GM11168 (cell line): Measurements from ENCODE around the gene ATP6V1G2.
"Not testable (repeated sequence)": the region's sequence is repeated elsewhere in the genome, so short reads cannot be mapped to it uniquely, and the experiment has no call there.

Source experiments
- in situ Hi-C: fragments of 300-500 bp; cut with MboI; formaldehyde crosslinking; loops from one replicate; pipeline ENCODE4 v1.12.0; 2022; ENCODE audit warnings: low sequenced_read_pairs; ENCODE audit not compliant: unreplicated experiment

ATP6V1G2 gene

GRCh38 chr6:31556307-31556706 lies 9.9 kb upstream of the ATP6V1G2 start:
- in situ Hi-C loops, result no loop called here

- in situ Hi-C loops, result not testable (repeated sequence)
Observed at GRCh38 chr6:31551371-31551770, 5.0 kb upstream of the ATP6V1G2 start.

- in situ Hi-C loops, result loop anchor here (5.0 kb wide), 1 partner anchor 44 kb away; the partner anchor contains the start of gene NCR3
Observed at GRCh38 chr6:31548544-31548873, 2.1 kb upstream of the ATP6V1G2 start.

- in situ Hi-C loops, result loop anchor here (5.0 kb wide), 1 partner anchor 44 kb away; the partner anchor contains the start of gene NCR3
Observed at GRCh38 chr6:31547727-31548543, 1.5 kb upstream of the ATP6V1G2 start.

GRCh38 chr6:31546958-31547726 lies 734 bp upstream of the ATP6V1G2 start, which contains the start of gene NFKBIL1:
NFKBIL1 (plus strand) TSS chr6:31547608; CDS start chr6:31547695, 87 bp downstream.
- in situ Hi-C loops, result loop anchor here (5.0 kb wide), 1 partner anchor 45 kb away; the partner anchor contains the start of gene NCR3

- in situ Hi-C loops, result loop anchor here (5.0 kb wide), 1 partner anchor 47 kb away; the partner anchor contains the start of gene NCR3
Observed at GRCh38 chr6:31545291-31545690, 1.1 kb downstream of the ATP6V1G2 start.

- in situ Hi-C loops, result loop anchor here (5.0 kb wide), 2 partner anchors 48 to 52 kb away; partner anchors contain the start of gene NCR3
Observed at GRCh38 chr6:31544676-31545075, 1.7 kb downstream of the ATP6V1G2 start.

GRCh38 chr6:31543639-31544038 lies 2.8 kb downstream of the ATP6V1G2 start:
- in situ Hi-C loops, result loop anchor here (5.0 kb wide), 1 partner anchor 51 kb away; no protein-coding TSS in a partner anchor

- in situ Hi-C loops, result loop anchor here (5.0 kb wide), 1 partner anchor 50 kb away; no protein-coding TSS in a partner anchor
Observed at GRCh38 chr6:31541658-31542521, 4.5 kb downstream of the ATP6V1G2 start, which contains the start of gene DDX39B. DDX39B (minus strand) TSS chr6:31542003; CDS start chr6:31540532, 1,471 bp downstream.

GRCh38 chr6:31541059-31541657 lies 5.2 kb downstream of the ATP6V1G2 start:
- in situ Hi-C loops, result loop anchor here (5.0 kb wide), 1 partner anchor 49 kb away; no protein-coding TSS in a partner anchor

GRCh38 chr6:31540640-31541039 lies 5.8 kb downstream of the ATP6V1G2 start:
- in situ Hi-C loops, result loop anchor here (5.0 kb wide), 1 partner anchor 48 kb away; no protein-coding TSS in a partner anchor

- in situ Hi-C loops, result no loop called here
Observed at GRCh38 chr6:31538805-31539400, 7.5 kb downstream of the ATP6V1G2 start.

GRCh38 chr6:31535538-31536324 lies 10.7 kb downstream of the ATP6V1G2 start:
- in situ Hi-C loops, result no loop called here

GRCh38 chr6:31534521-31535040 lies 11.8 kb downstream of the ATP6V1G2 start:
- in situ Hi-C loops, result no loop called here

GRCh38 chr6:31534011-31534410 lies 12.4 kb downstream of the ATP6V1G2 start:
- in situ Hi-C loops, result no loop called here

GRCh38 chr6:31533455-31533841 lies 13.0 kb downstream of the ATP6V1G2 start:
- in situ Hi-C loops, result no loop called here

- in situ Hi-C loops, result no loop called here
Observed at GRCh38 chr6:31532644-31533454, 13.6 kb downstream of the ATP6V1G2 start.
